ENCODE results near the gene TMC4.

Gene TMC4

GRCh38 chr19:54154603-54155345 is 18.2 kb downstream of the TMC4 start:
- DNase-seq (ENCODE audit: low read depth in 2 of 2) = no peak

- DNase-seq (ENCODE audit: low read depth in 2 of 2) = no peak
Observed at GRCh38 chr19:54153731-54154326, 19.1 kb downstream of the TMC4 start.

GRCh38 chr19:54152878-54153524 is 20.0 kb downstream of the TMC4 start:
- no peak for DNase-seq (ENCODE audit: low read depth in 2 of 2)

GRCh38 chr19:54152267-54152666 is 20.7 kb downstream of the TMC4 start:
- no peak for DNase-seq (ENCODE audit: low read depth in 2 of 2)

- DNase-seq (ENCODE audit: low read depth in 2 of 2) = no peak
Observed at GRCh38 chr19:54151362-54152035, 21.5 kb downstream of the TMC4 start.

- DNase-seq (ENCODE audit: low read depth in 2 of 2) = no peak
Observed at GRCh38 chr19:54149021-54149812, 23.7 kb downstream of the TMC4 start.

- DNase-seq (ENCODE audit: low read depth in 2 of 2) = no peak
Observed at GRCh38 chr19:54148158-54148557, 24.8 kb downstream of the TMC4 start.

- DNase-seq (ENCODE audit: low read depth in 2 of 2) = no peak
Observed at GRCh38 chr19:54147676-54148075, 25.3 kb downstream of the TMC4 start.

GRCh38 chr19:54145541-54146158 is 27.3 kb downstream of the TMC4 start:
- no peak for DNase-seq (ENCODE audit: low read depth in 2 of 2)

- DNase-seq (ENCODE audit: low read depth in 2 of 2) = no peak
Observed at GRCh38 chr19:54142166-54142780, 30.7 kb downstream of the TMC4 start.

- no peak for DNase-seq (ENCODE audit: low read depth in 2 of 2)
Observed at GRCh38 chr19:54141356-54141755, 31.6 kb downstream of the TMC4 start.

GRCh38 chr19:54138489-54139256 is 34.3 kb downstream of the TMC4 start:
- DNase-seq (ENCODE audit: low read depth in 2 of 2) = no peak

GRCh38 chr19:54137699-54138488 is 35.1 kb downstream of the TMC4 start, which contains the start of gene CNOT3:
Gene CNOT3 (plus strand): TSS chr19:54137762. CDS start chr19:54142979, 5,217 bp downstream.
- DNase-seq (ENCODE audit: low read depth in 2 of 2) = no peak

GRCh38 chr19:54136864-54137698 is 35.9 kb downstream of the TMC4 start:
- DNase-seq (ENCODE audit: low read depth in 2 of 2) = peak; percentile 97 to 98

- no peak for DNase-seq (ENCODE audit: low read depth in 2 of 2)
Observed at GRCh38 chr19:54136086-54136863, 36.7 kb downstream of the TMC4 start.

- DNase-seq (ENCODE audit: low read depth in 2 of 2) = no peak
Observed at GRCh38 chr19:54133957-54134590, 38.9 kb downstream of the TMC4 start.

All from stimulated activated CD8-positive, alpha-beta memory T cell treated with anti-CD3 and anti-CD28 coated beads, Interleukin-2, amount 100 ng/mL, for 1 hour (primary cell).